ENCODE data around the gene FGG.
"Not testable (repeated sequence)": the region's sequence is repeated elsewhere in the genome, so short reads cannot be mapped to it uniquely, and the experiment has no call there.

FGG gene

GRCh38 chr4:154614306-154614705 lies 1.9 kb upstream of the FGG start:
- H3K4me3 ChIP-seq (ENCODE audit: low read depth, low read length) = no peak overlapping the region

- H3K4me3 ChIP-seq (ENCODE audit: low read depth, low read length) = no peak overlapping the region
Observed at GRCh38 chr4:154611833-154612232, 623 bp downstream of the FGG start.

DNA sequence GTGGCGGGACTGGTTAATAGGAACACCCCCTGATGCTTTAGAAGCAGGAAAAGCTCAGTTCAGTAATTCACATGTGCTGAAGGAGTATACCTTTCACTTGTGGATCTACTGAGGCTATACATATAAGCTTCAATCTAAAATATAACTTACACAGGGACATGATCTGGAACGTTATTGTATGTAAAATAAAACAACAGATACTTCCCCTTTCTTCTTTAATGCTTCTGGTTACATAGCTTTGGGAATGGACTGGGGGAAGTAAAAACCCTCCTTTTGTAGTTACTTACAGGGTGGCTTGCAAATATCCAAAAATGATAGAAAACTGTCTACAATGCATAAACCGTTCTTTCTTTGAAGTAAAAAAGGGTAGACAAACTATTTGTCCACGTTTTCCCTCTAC lies 1.9 kb downstream of the FGG start:
- H3K4me3 ChIP-seq (ENCODE audit: low read depth, low read length) = no peak overlapping the region

DNA sequence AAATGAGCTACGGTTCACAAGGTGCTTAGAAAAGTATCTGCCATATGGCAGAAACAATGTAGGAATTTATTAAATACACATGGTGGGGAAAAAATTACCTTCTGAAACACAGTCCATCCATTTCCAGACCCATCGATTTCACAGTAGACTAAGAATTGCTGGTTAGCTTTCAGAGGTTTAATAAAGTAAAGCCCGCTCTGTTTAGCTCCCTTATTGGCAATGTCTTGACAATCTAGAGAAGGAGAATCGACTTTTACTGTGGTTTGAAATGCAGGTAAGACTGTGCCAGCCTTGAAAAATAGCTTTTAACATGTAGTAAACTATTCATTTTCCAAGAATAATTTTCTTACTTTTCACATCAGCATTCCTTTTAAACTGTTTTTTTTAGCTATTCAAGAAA lies 2.9 kb downstream of the FGG start:
- H3K4me3 ChIP-seq (ENCODE audit: low read depth, low read length) = no peak overlapping the region

DNA sequence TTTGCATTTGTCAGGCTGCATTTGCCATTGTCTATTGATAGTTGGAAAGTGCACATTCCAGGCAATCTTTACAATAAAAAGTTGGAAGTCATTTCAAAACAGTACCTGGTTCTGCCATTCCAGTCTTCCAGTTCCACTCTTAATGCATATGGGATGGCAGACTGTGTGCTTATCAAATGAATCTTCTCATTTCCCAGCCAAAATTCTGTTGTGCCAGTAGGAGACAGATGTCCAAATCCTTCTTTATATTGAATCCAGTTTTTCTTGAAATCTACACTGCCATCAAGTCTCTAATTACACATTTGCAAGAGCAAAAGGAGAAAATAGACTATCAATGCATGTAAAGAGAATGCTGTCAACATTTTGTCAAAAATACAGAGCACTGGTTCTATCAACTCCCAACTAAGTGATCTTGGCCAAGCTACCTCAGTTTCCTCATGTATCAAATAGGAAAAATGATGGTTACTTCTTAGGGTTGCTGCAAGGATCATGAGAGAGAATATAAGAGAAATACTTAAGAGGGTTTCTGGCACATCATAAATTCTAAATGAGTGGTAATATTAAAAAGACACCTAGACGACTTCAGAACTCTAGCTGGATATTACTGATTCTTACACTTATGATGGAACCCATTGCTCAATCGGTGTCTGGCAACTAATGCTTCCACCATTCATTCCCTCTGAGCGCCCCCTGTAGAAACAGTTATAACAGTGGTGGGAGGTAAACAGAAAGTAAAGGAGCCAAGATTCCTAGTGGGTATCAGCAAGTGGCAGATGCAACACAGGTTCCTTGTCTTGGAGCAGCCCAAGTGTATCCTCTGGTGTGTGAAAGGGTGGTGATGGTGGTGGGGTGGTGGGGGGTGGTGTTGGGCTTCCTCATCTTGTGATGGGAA lies 3.8 kb downstream of the FGG start:
- no peak overlapping the region for H3K4me3 ChIP-seq (ENCODE audit: low read depth, low read length)

GRCh38 chr4:154606728-154607723 lies 5.4 kb downstream of the FGG start:
- no peak overlapping the region for H3K4me3 ChIP-seq (ENCODE audit: low read depth, low read length)

DNA sequence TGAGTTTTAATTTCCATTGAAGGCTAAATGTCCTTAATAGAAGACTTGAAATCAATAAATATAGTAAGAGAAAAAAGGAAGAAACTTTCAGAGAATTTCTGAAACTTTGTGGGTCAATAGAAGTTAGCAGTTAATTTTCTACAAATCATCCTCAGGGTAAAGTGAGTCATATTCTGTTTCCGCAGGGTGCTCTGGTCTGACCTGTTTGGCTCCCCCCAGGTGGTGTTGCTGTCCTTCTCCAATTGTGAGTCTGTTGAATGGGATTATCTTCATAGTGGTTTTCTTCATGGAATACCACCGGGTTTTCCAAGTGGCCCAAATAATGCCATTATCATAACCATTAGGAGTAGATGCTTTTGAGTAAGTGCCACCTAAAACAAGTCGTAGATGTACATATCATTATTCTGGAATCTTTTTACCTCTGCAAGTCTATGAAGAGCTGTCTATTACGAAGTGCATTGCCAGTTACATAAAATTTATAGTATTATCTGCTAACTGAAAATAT lies 7.7 kb downstream of the FGG start:
- H3K4me3 ChIP-seq (ENCODE audit: low read depth, low read length) = no peak overlapping the region

DNA sequence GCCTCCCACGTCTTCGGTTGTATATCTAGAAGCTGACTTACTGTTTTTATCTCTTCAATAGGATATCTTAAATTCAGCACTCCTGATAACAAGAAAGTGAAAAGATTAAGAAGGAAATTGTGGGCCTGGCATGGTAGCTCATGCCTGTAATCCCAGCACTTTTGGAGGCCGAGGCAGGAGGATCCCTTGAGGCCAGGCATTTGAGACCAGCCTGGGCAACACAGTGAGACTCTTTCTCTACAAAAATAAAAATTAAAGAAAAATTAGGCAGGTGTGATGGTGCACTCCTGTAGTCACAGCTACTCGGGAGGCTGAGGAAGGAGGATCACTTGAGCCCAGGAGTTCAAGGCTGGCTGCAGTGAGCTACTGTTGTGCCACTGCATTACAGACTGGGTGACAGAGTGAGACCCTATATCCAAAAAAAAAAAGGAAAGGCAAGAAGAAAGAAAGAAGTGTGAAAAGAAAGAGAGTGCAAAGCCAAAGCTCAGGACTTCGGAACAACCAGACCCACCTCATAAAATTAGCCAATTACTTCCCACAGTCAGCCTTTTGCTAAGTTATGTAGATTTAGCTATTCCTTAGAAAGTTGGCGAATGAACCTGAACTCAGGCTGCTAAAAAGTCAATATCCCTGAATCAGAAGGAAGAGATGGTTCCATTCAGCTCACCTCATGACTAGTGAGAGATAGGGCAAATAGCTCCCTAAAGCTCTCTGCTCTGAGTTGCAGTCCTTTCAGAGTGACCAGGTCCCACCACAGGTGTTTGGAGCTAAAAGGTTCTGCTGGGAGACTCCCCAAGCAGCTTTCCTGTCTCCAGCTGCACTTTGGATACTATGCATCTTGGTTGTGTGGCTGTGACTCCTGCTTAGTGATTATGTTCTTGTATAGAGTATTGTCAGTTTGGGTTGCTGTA lies 9.2 kb downstream of the FGG start:
- no peak overlapping the region for H3K4me3 ChIP-seq (ENCODE audit: low read depth, low read length)

GRCh38 chr4:154602404-154603020 lies 9.9 kb downstream of the FGG start:
- H3K4me3 ChIP-seq (ENCODE audit: low read depth, low read length) = no peak overlapping the region

DNA sequence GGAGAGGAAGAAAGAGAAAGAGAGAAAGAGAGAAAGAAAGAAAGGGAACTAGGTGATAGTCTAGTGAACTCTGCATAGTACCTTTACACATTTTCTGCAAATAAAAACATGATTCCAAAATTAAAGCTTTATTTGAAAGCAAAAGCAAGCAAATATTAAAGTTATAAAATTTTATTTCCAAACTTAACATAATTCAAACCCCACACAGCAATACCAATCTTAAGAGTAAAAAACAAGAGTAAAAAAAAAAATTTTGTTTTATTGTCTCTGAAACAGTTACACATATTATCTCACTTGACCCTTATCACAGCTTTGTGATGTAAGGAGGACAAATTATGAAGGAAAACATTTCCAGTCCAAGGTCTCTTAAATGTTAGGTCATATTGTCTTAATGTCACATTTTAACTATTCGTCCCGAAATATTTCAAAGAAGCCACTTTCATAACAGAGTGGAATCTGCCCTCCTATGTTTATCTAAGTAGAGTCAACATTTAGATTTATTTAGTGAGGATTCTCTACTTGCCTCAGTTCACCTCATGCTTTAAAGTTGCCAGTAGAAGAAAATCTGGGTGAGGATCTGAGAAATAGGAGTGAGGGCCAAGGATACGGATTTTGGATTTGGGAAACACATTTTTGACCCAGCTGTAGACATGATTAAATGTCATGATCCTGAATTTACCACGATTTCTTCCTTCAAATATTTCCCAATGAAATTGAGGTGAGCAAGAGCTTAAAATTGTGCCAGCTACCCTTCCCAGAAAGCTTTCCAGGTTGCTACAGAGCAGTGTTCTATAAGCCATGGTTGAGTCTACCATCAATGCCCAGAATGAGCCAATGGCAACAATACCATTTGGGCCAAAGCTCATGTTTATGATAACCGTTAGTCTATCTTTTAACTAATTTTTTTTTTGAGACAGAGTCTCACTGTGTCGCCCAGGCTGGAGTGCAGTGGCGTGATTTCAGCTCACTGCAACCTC lies 14.4 kb downstream of the FGG start:
- H3K4me3 ChIP-seq (ENCODE audit: low read depth, low read length) = no peak overlapping the region

DNA sequence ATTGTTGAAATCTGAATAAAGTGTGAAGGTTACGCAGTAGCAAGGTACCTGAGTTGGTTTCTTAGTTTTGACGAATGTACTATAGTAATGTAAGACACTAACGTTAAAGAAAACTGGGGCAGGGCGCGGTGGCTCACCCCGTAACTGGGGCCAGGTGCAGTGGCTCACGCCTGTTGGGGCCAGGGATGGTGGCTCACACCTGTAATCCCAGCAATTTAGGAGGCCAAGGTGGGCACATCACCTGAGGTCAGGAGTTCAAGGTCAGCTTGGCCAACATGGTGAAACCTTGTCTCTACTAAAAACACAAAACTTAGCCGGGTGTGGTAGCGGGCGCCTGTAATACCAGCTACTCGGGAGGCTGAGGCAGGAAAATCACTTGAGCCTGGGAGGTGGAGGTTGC lies 15.2 kb downstream of the FGG start:
- not testable (repeated sequence) for H3K4me3 ChIP-seq (ENCODE audit: low read depth, low read length)

DNA sequence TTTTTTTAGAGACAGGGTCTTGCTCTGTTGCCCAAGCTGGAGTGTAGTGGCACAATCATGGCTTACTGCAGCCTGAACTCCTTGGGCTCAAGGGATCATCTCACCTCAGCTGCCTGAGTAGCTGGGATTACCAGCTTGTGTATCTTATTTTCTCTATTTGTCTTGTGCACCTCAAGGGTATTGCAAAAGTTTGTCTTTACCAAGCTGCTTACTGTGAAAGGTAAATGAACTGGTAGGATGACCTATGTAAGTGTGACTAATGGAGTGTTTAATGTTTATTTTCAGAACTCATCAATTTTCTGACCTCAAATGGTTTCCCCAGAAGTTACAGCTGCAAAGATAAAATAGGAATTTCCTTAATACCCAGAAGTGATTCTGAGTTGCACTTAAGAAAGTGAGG lies 16.6 kb downstream of the FGG start:
- H3K4me3 ChIP-seq (ENCODE audit: low read depth, low read length) = no peak overlapping the region

DNA sequence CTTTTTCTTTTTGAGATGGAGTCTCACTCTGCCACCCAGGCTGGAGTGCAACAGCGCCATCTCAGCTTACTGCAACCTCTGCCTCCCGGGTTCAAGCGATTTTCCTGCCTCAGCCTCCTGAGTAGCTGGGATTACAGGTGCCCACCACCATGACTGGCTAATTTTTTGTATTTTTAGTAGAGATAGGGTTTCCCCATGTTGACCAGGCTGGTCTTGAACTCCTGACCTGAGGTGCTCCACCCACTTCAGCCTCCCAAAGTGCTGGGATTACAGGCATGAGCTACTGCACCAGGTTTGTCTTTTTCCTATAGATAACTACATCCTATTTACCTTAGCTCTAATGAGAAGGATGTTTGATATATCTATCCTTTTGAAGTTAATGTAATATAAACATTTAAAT lies 18.1 kb downstream of the FGG start:
- H3K4me3 ChIP-seq (ENCODE audit: low read depth, low read length) = not testable (repeated sequence)

- no peak overlapping the region for H3K4me3 ChIP-seq (ENCODE audit: low read depth, low read length)
Observed at GRCh38 chr4:154593868-154594267, 18.6 kb downstream of the FGG start.

DNA sequence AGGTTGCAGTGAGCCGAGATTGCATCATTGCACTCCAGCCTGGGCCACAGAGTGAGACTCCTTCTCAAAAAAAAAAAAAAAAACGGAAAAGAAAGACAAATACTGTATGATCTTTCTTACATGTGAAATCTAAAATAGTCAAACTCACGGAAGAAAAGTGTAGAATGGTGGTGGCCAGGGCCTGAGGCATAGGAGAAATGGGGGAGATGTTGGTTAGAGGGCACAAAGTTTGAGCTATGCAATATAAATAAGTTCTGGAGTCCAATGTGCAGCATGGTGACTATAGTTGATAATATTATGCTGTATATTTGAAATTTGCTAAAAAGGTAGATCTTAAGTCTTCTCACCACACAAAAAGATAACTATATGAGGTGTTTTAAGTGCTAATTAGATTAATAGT lies 20.6 kb downstream of the FGG start:
- H3K4me3 ChIP-seq (ENCODE audit: low read depth, low read length) = no peak overlapping the region

- no peak within 1 kb of the TSS for H3K4me3 ChIP-seq (ENCODE audit: low read depth, low read length)
Observed at GRCh38 chr4:154590329-154591006, 22.0 kb downstream of the FGG start, which contains the start of gene FGA. FGA (minus strand) TSS chr4:154590742; CDS start chr4:154590687, 55 bp downstream.

- no peak overlapping the region for H3K4me3 ChIP-seq (ENCODE audit: low read depth, low read length)
Observed at GRCh38 chr4:154589296-154590197, 22.9 kb downstream of the FGG start.
